ENCODE data around the gene NANS.
A peak's percentile ranks its signal among the peaks of the same experiment; 100 is the strongest.
"Not testable (repeated sequence)": the region's sequence is repeated elsewhere in the genome, so short reads cannot be mapped to it uniquely, and the experiment has no call there.

The NANS gene

GRCh38 chr9:98074115-98074990 is 17.8 kb downstream of the NANS start:
- no peak for DNase-seq (ENCODE audit: low spot score)
- H3K4me3 ChIP-seq = no peak overlapping the region
- TF ChIP-seq CTCF (IDR thresholded peaks at IDR 0.05) = peak; percentile 72
- no peak overlapping the region for H3K27ac ChIP-seq

DNA sequence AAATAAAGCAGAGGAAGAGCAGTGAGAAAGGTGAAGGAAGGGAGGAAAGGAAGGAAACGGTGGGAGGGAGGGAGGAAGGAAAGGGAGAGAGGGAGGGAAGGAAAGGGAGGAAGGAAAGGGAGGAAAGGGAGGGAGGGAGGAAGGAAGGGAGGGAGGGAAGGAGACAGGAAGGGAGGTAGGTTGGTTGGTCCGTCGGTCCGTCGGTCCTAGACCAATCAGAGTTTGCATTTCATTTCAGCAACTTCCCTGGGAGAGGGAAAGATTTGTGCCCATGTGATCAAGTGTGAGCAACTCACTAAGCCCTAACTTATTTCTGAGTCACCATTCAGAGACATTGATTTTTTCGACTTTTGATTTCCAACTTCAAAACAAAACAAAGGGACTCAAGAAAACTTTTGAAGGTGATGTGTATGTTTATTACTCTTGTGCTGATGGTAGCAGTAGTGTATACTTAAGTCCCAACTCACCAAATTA is 18.8 kb downstream of the NANS start:
- DNase-seq (ENCODE audit: low spot score) = no peak
- Histone ChIP-seq H3K4me3 (no peak overlapping the region), H3K27ac (no peak overlapping the region)
- TF ChIP-seq CTCF (IDR thresholded peaks at IDR 0.05) = no peak

DNA sequence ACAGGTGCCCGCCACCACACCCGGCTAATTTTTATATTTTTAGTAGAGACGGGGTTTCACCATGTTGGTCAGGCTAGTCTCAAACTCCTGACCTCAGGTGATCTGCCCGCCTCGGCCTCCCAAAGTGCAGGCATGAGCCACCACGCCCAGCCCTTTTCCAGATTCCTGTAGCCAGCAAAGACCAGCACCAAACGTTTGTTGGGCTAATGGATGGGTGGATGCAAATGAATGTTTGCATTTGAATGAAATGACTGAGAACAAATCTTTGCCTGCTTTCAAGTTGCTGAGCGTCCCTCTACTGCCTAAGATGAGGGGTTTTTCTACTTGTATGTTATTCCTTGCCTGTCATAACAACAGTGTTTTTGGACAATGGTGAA is 20.0 kb downstream of the NANS start:
- not testable (repeated sequence) for H3K27ac ChIP-seq; H3K4me3 ChIP-seq; DNase-seq (ENCODE audit: low spot score)

- no peak for TF ChIP-seq CTCF (IDR thresholded peaks at IDR 0.05)
- DNase-seq (ENCODE audit: low spot score) = no peak
- H3K27ac ChIP-seq = no peak overlapping the region
- H3K4me3 ChIP-seq = no peak overlapping the region
Measured at GRCh38 chr9:98078895-98079294, 22.4 kb downstream of the NANS start.

DNA sequence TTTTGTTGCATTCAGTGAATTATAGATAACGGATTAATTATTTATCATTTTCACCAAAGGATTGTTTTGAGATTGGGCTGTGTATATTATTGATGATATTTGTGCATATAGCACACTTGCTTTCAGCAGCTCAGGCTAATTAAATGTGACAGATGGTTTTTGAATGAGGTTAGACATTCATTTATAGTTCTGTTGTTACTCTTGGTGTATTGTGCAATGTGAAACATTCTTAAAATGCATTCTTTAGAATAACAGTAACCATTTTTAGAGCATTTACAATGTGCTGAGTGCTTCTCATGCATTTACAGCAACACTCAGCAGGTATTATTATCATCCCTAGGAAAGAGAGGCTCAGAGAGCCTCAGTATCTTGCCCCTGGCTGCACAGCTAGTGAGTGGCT is 23.8 kb downstream of the NANS start:
- no peak for DNase-seq (ENCODE audit: low spot score)
- no peak overlapping the region for H3K27ac ChIP-seq

DNA sequence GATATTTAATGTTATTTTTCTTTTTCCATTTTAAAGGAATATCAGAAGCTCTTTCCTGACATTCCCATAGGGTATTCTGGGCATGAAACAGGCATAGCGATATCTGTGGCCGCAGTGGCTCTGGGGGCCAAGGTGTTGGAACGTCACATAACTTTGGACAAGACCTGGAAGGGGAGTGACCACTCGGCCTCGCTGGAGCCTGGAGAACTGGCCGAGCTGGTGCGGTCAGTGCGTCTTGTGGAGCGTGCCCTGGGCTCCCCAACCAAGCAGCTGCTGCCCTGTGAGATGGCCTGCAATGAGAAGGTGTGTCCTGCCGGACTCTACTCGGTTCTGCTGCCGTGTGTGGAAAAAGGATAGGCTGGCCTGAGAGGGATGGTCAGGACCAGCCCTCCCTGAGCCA is 24.2 kb downstream of the NANS start:
- DNase-seq (ENCODE audit: low spot score) = no peak
- no peak overlapping the region for H3K4me3 ChIP-seq
- H3K27ac ChIP-seq = no peak overlapping the region
- no peak for TF ChIP-seq CTCF (IDR thresholded peaks at IDR 0.05)

More for the DNA sequence above, 23.8 kb downstream of the NANS start:
- no peak for TF ChIP-seq CTCF (IDR thresholded peaks at IDR 0.05)
- no peak overlapping the region for H3K4me3 ChIP-seq

GRCh38 chr9:98081477-98082219 is 25.1 kb downstream of the NANS start:
- H3K27ac ChIP-seq = peak overlapping the region in 1 of 2 donors; percentile 7
- no peak overlapping the region for H3K4me3 ChIP-seq
- no peak for DNase-seq (ENCODE audit: low spot score)
- TF ChIP-seq CTCF (IDR thresholded peaks at IDR 0.05) = no peak
